PC-9 (cell line): ENCODE measurements around the gene VPS9D1. TPM values are rescaled to one million over a fixed set of nuclear protein-coding genes. Genes with fewer than 3 reads are reported as not detected.

Source experiments
- BruUV-seq: library from RNA; stranded (reverse); fragments of 400-500 nt; replicated peaks from 2 replicates; lab custom pipeline; 2021; lab: Mats Ljungman, UMichigan
- CTCF ChIA-PET: fragments of 300-600 bp; sonication (Branson Sonifier 250); formaldehyde crosslinking; loops from one replicate; lab custom pipeline; 2022; ENCODE audit warnings: antibody characterized with exemption; lab: Charles Lee
- POLR2A ChIA-PET: fragments of 300-600 bp; sonication (Branson Sonifier 250); formaldehyde crosslinking; loops from one replicate; lab custom pipeline; 2022; ENCODE audit warnings: antibody characterized with exemption; ENCODE audit not compliant: unreplicated experiment; lab: Charles Lee
- DNase-seq, 2 experiments: peaks; one replicate each; pipeline versions ENCODE4 v3.0.0 to v3.0.0-alpha.2; 2015 to 2022; ENCODE audit warnings: mixed read lengths in 1 of 2
- H2AFZ ChIP-seq: fragments of 200-600 bp; sonication (generic); 2 replicates; pipeline ENCODE4 v1.8.1; 2017; ENCODE audit warnings: antibody characterized with exemption
- H3F3A ChIP-seq: fragments of 200-600 bp; sonication (generic); 2 replicates; pipeline ENCODE4 v1.8.1; 2017; ENCODE audit warnings: antibody characterized with exemption, mild to moderate bottlenecking, low read depth; ENCODE audit not compliant: insufficient read depth
- H3K27ac ChIP-seq: fragments of 200-600 bp; sonication (generic); 2 replicates; pipeline ENCODE4 v1.6.1; 2016; ENCODE audit warnings: mixed run types
- H3K27me3 ChIP-seq: fragments of 200-600 bp; sonication (generic); 2 replicates; pipeline ENCODE4 v1.6.1; 2016; ENCODE audit warnings: low read depth, mixed run types; ENCODE audit not compliant: insufficient read depth
- H3K36me3 ChIP-seq: fragments of 200-600 bp; sonication (generic); 2 replicates; pipeline ENCODE4 v1.6.1; 2016; ENCODE audit warnings: low read depth, mixed run types
- H3K4me1 ChIP-seq: fragments of 200-600 bp; sonication (generic); replicated peaks from 2 replicates; pipeline ENCODE4 v1.6.1; 2016; ENCODE audit warnings: mixed run types; ENCODE audit not compliant: insufficient read depth
- H3K4me2 ChIP-seq: fragments of 200-600 bp; sonication (generic); 2 replicates; pipeline ENCODE4 v1.6.1; 2017; ENCODE audit warnings: mixed run types
- H3K4me3 ChIP-seq: fragments of 200-600 bp; sonication (generic); 2 replicates; pipeline ENCODE4 v1.6.1; 2016; ENCODE audit warnings: mixed run types
- H3K79me2 ChIP-seq: fragments of 200-600 bp; sonication (generic); 2 replicates; pipeline ENCODE4 v1.6.1; 2017; ENCODE audit warnings: low read depth, mixed run types
- H3K9me2 ChIP-seq: fragments of 200-600 bp; sonication (generic); 2 replicates; pipeline ENCODE4 v1.8.1; 2017; ENCODE audit warnings: mild to moderate bottlenecking; ENCODE audit not compliant: insufficient read depth
- H3K9me3 ChIP-seq: fragments of 200-600 bp; sonication (generic); 2 replicates; pipeline ENCODE4 v1.8.1; 2016; ENCODE audit warnings: low read depth; ENCODE audit not compliant: insufficient read depth
- H4K20me1 ChIP-seq: fragments of 200-600 bp; sonication (generic); 2 replicates; pipeline ENCODE4 v1.8.1; 2017; ENCODE audit not compliant: insufficient read depth
- EZH2 ChIP-seq: fragments of 200-600 bp; sonication (generic); IDR thresholded peaks from 2 replicates; pipeline ENCODE4 v1.8.0; 2017; ENCODE audit warnings: antibody characterized with exemption, low read depth
- intact Hi-C: fragments of 100-400 bp; cut with micrococcal nuclease; formaldehyde crosslinking; loops from one replicate; pipeline ENCODE4 v1.10.0; 2022; ENCODE audit not compliant: unreplicated experiment
- total RNA-seq: library from RNA; stranded (reverse); gene quantifications from 2 replicates; pipeline ENCODE4 v1.2.3, GENCODE V29; 2021
- TF ChIP-seq, protein P1 (sequence below): fragments of 200-600 bp; sonication (generic); conservative IDR thresholded peaks from 2 replicates; pipeline ENCODE4 v1.6.1; 2017; ENCODE audit warnings: mixed run types, antibody characterized with exemption, mild to moderate bottlenecking, moderate library complexity

The VPS9D1 gene
- total RNA-seq, 1 experiment from 2014 or later: 15.2 TPM

GRCh38 chr16:89712274-89712781 is 8.4 kb downstream of the VPS9D1 start:
- Histone ChIP-seq H3K27me3 (no peaks in the 10 kb centered on the region), H3K4me1 (peaks cover 4% of the 10 kb centered on the region; the same call in 1 of the 2 replicates), H3K9me3 (no peaks in the 10 kb centered on the region), H3K27ac (no peak overlapping the region), H3K4me3 (peak overlapping the region; percentile 98), H3K36me3 (no peaks in the 10 kb centered on the region), H3K9me2 (no peaks in the 10 kb centered on the region), H3K79me2 (peaks cover 26% of the 10 kb centered on the region), H3K4me2 (peak overlapping the region; percentile 78), H2AFZ (peak overlapping the region; percentile 95), H3F3A (peaks cover 28% of the 10 kb centered on the region), H4K20me1 (no peaks in the 10 kb centered on the region)
- intact Hi-C loops: loop anchor here (1.0 kb wide), 1 partner anchor 9 kb away; the partner anchor contains the start of gene ZNF276
- ChIA-PET CTCF (interaction anchor here (0.7 kb wide), 1 partner anchor 21 kb away, joined by 4 read pairs; no protein-coding TSS in a partner anchor), POLR2A (no interaction called here)
- no TSS peak for BruUV-seq
- TF ChIP-seq, protein P1, sequence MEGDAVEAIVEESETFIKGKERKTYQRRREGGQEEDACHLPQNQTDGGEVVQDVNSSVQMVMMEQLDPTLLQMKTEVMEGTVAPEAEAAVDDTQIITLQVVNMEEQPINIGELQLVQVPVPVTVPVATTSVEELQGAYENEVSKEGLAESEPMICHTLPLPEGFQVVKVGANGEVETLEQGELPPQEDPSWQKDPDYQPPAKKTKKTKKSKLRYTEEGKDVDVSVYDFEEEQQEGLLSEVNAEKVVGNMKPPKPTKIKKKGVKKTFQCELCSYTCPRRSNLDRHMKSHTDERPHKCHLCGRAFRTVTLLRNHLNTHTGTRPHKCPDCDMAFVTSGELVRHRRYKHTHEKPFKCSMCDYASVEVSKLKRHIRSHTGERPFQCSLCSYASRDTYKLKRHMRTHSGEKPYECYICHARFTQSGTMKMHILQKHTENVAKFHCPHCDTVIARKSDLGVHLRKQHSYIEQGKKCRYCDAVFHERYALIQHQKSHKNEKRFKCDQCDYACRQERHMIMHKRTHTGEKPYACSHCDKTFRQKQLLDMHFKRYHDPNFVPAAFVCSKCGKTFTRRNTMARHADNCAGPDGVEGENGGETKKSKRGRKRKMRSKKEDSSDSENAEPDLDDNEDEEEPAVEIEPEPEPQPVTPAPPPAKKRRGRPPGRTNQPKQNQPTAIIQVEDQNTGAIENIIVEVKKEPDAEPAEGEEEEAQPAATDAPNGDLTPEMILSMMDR: no peak
- TF ChIP-seq EZH2: no peak
- peak in 1 of 2 experiments; percentile 35 for DNase-seq

- H3K4me3 ChIP-seq: peak overlapping the region; percentile 98
- peaks cover 33% of the 10 kb centered on the region for H3F3A ChIP-seq
- no peaks in the 10 kb centered on the region for H3K27me3 ChIP-seq
- intact Hi-C loops: loop anchor here (1.0 kb wide), 1 partner anchor 10 kb away; the partner anchor contains the start of gene ZNF276
- CTCF ChIA-PET: interaction anchor here (0.7 kb wide), 1 partner anchor 21 kb away, joined by 4 read pairs; no protein-coding TSS in a partner anchor
- H3K36me3 ChIP-seq: no peaks in the 10 kb centered on the region
- peak; percentile 44 to 72 for DNase-seq
- H3K9me3 ChIP-seq: no peaks in the 10 kb centered on the region
- H3K9me2 ChIP-seq: no peaks in the 10 kb centered on the region
- H2AFZ ChIP-seq: peak overlapping the region; percentile 95
- POLR2A ChIA-PET: no interaction called here
- H3K79me2 ChIP-seq: peaks cover 26% of the 10 kb centered on the region
- TF ChIP-seq, protein P1: no peak
- no peak for TF ChIP-seq EZH2
- no peak overlapping the region for H3K27ac ChIP-seq
- BruUV-seq: TSS peak; percentile 50
- peaks cover 4% of the 10 kb centered on the region; the same call in 1 of the 2 replicates for H3K4me1 ChIP-seq
- no peaks in the 10 kb centered on the region for H4K20me1 ChIP-seq
- H3K4me2 ChIP-seq: peak overlapping the region; percentile 78
Measured at GRCh38 chr16:89711601-89712273, 9.0 kb downstream of the VPS9D1 start.

DNA sequence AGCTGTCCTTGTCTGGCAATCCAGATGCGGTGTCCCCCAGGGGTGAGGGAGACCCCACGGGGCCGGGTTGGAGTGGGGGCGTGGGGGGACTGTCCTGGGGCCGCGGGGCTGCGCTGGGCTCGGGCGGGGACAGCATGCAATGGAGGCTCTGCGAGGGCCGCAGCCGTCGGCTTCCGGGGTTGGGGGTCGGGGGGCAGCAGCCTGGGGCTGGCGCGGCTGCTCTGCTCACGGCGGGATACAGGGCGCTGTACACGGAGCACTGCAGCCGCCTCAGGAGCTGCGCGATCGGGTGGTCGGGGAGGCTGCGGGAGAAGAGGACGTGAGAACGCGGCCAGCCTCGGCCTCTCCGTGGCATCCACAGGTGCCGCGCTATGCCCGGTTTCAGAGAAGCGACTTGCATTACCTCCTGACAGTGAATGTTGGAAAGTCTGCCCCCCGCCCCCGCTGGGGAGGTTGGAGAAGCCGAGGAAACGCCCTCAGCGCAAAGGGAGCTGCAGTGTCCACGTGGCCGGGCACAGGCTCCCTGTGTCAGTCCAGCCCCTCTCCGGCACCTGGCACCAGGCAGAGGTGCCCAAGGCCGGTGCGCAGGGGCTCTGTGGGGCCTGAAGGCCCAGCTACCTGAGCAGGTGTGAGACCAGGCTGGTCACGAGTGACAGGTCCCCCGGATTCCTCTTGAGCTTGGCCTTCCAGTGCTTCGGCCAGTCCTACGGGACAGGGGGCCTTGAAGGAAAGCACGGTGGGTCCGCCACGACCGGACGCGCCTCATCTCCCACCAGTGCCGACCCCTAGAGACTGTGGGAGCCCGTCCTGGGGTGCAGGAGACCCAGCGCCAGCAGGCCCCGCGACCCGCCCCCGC is 9.8 kb downstream of the VPS9D1 start:
- ChIA-PET POLR2A (interaction anchor here (0.6 kb wide), 1 partner anchor 297 kb away, joined by 3 read pairs; no protein-coding TSS in a partner anchor), CTCF (interaction anchor here (0.5 kb wide), 1 partner anchor 18 kb away, joined by 3 read pairs; no protein-coding TSS in a partner anchor)

More for the DNA sequence above, 9.8 kb downstream of the VPS9D1 start:
- H3K9me2 ChIP-seq: no peaks in the 10 kb centered on the region
- TF ChIP-seq EZH2: no peak
- TF ChIP-seq, protein P1: no peak
- H2AFZ ChIP-seq: no peak overlapping the region
- no peak overlapping the region for H3K4me2 ChIP-seq
- H3K9me3 ChIP-seq: no peaks in the 10 kb centered on the region
- H3K79me2 ChIP-seq: peaks cover 26% of the 10 kb centered on the region
- BruUV-seq: no TSS peak
- intact Hi-C loops: no loop called here
- no peaks in the 10 kb centered on the region for H3K27me3 ChIP-seq
- no peak overlapping the region for H3K4me3 ChIP-seq
- peaks cover 4% of the 10 kb centered on the region; the same call in 1 of the 2 replicates for H3K4me1 ChIP-seq
- no peak overlapping the region for H3K27ac ChIP-seq
- peaks cover 34% of the 10 kb centered on the region; the same call in 1 of the 2 replicates for H3F3A ChIP-seq
- H3K36me3 ChIP-seq: no peaks in the 10 kb centered on the region
- peak in 1 of 2 experiments; percentile 11 for DNase-seq
- no peaks in the 10 kb centered on the region for H4K20me1 ChIP-seq
